Subcutaneous abdominal adipose tissue (tissue), 5 donors: Measurements from ENCODE around the gene USP17L29.
"Not testable (repeated sequence)": the region's sequence is repeated elsewhere in the genome, so short reads cannot be mapped to it uniquely, and the experiment has no call there.

Source experiments
- H3K27ac ChIP-seq: one replicate; pipeline ENCODE4 v1.7.0; 2013; ENCODE audit warnings: low read depth, mild to moderate bottlenecking, inconsistent platforms, low read length, moderate library complexity
- H3K27me3 ChIP-seq, 5 donors: one replicate each; pipeline ENCODE4 v1.7.0; 2013; ENCODE audit warnings: low read length in 5 of 5, inconsistent platforms in 1 of 5; ENCODE audit not compliant: control insufficient read depth in 5 of 5, insufficient read depth in 4 of 5
- H3K36me3 ChIP-seq, 5 donors: one replicate each; pipeline ENCODE4 v1.7.0; 2013; ENCODE audit warnings: low read length in 5 of 5; ENCODE audit not compliant: control insufficient read depth in 5 of 5, insufficient read depth in 5 of 5
- H3K4me1 ChIP-seq, 5 donors: one replicate each; pipeline ENCODE4 v1.7.0; 2013; ENCODE audit warnings: low read length in 5 of 5, mild to moderate bottlenecking in 3 of 5, moderate library complexity in 1 of 5; ENCODE audit not compliant: control insufficient read depth in 5 of 5, insufficient read depth in 5 of 5
- H3K4me3 ChIP-seq, 5 donors: one replicate each; pipeline ENCODE4 v1.7.0; 2013; ENCODE audit warnings: low read length in 5 of 5, low read depth in 1 of 5
- H3K9ac ChIP-seq, 5 donors: one replicate each; pipeline ENCODE4 v1.7.0; 2013; ENCODE audit warnings: low read length in 5 of 5, mild to moderate bottlenecking in 4 of 5, moderate library complexity in 3 of 5
- H3K9me3 ChIP-seq, 5 donors: one replicate each; pipeline ENCODE4 v1.7.0; 2013; ENCODE audit warnings: low read length in 5 of 5; ENCODE audit not compliant: control insufficient read depth in 5 of 5
- donor health status: healthy.
- donor health status: healthy.
- donor health status: healthy.
- donor health status: healthy.
- donor health status: healthy.

Gene USP17L29, protein sequence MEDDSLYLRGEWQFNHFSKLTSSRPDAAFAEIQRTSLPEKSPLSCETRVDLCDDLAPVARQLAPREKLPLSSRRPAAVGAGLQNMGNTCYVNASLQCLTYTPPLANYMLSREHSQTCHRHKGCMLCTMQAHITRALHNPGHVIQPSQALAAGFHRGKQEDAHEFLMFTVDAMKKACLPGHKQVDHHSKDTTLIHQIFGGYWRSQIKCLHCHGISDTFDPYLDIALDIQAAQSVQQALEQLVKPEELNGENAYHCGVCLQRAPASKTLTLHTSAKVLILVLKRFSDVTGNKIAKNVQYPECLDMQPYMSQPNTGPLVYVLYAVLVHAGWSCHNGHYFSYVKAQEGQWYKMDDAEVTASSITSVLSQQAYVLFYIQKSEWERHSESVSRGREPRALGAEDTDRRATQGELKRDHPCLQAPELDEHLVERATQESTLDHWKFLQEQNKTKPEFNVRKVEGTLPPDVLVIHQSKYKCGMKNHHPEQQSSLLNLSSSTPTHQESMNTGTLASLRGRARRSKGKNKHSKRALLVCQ

DNA sequence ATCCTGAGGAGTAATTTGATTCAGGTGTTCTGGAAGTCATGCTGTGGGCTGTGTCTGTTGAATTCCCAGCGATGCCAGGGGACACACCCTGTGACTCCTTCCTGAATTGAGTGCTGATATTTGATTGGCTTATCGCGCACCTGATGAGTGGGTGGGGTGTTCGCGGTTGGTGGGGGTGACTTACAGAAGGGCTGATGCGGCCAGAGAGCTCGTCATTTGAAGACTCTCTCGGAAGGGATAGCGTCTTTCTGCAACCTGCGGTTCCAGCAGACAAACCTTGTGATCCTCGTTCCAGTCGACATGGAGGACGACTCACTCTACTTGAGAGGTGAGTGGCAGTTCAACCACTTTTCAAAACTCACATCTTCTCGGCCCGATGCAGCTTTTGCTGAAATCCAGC, at the start of gene USP17L29:
Gene USP17L29 (plus strand): TSS at position 301 of the 400 bp plus-strand sequence. CDS start 0 bp downstream, at position 301.
- H3K4me3 ChIP-seq, H3K27me3 ChIP-seq, H3K36me3 ChIP-seq, H3K4me1 ChIP-seq, H3K9me3 ChIP-seq, H3K9ac ChIP-seq, H3K27ac ChIP-seq: not testable (repeated sequence)

DNA sequence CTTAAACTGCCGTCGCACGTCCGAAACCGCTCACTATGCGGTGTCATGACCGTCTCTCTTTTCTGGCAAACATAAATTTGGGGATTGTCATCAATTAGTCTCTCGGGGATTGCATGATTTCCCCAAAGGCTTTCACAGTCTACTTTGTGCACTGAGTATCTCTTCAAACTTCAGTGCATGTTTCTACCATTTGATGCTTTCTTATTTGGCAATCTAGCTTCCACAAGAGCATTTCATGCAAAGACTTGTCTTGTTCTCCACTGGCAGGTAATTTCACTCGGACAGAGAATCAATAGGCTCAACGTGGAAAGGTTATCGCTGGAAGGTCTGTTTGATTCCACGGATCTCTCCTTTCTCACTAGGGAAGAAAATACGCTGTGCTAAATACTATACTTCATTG, 29.2 kb upstream of the USP17L29 start:
- H3K4me1 ChIP-seq, H3K9ac ChIP-seq, H3K4me3 ChIP-seq, H3K27ac ChIP-seq, H3K9me3 ChIP-seq, H3K27me3 ChIP-seq, H3K36me3 ChIP-seq: not testable (repeated sequence)

DNA sequence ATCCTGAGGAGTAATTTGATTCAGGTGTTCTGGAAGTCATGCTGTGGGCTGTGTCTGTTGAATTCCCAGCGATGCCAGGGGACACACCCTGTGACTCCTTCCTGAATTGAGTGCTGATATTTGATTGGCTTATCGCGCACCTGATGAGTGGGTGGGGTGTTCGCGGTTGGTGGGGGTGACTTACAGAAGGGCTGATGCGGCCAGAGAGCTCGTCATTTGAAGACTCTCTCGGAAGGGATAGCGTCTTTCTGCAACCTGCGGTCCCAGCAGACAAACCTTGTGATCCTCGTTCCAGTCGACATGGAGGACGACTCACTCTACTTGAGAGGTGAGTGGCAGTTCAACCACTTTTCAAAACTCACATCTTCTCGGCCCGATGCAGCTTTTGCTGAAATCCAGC, 28.6 kb upstream of the USP17L29 start, which contains the start of gene USP17L24:
Gene USP17L24 (plus strand): TSS at position 301 of the 400 bp plus-strand sequence. CDS start 0 bp downstream, at position 301.
- H3K9me3 ChIP-seq: not testable (repeated sequence)

DNA sequence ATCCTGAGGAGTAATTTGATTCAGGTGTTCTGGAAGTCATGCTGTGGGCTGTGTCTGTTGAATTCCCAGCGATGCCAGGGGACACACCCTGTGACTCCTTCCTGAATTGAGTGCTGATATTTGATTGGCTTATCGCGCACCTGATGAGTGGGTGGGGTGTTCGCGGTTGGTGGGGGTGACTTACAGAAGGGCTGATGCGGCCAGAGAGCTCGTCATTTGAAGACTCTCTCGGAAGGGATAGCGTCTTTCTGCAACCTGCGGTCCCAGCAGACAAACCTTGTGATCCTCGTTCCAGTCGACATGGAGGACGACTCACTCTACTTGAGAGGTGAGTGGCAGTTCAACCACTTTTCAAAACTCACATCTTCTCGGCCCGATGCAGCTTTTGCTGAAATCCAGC, 23.8 kb upstream of the USP17L29 start, which contains the start of gene USP17L25:
Gene USP17L25 (plus strand): TSS at position 301 of the 400 bp plus-strand sequence. CDS start 0 bp downstream, at position 301.
- not testable (repeated sequence) for H3K9me3 ChIP-seq, H3K4me1 ChIP-seq, H3K27me3 ChIP-seq, H3K9ac ChIP-seq, H3K4me3 ChIP-seq, H3K36me3 ChIP-seq, H3K27ac ChIP-seq

More for the DNA sequence above, 28.6 kb upstream of the USP17L29 start, which contains the start of gene USP17L24:
- H3K27me3 ChIP-seq, H3K36me3 ChIP-seq, H3K4me1 ChIP-seq, H3K27ac ChIP-seq, H3K4me3 ChIP-seq, H3K9ac ChIP-seq: not testable (repeated sequence)

DNA sequence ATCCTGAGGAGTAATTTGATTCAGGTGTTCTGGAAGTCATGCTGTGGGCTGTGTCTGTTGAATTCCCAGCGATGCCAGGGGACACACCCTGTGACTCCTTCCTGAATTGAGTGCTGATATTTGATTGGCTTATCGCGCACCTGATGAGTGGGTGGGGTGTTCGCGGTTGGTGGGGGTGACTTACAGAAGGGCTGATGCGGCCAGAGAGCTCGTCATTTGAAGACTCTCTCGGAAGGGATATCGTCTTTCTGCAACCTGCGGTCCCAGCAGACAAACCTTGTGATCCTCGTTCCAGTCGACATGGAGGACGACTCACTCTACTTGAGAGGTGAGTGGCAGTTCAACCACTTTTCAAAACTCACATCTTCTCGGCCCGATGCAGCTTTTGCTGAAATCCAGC, 19.1 kb upstream of the USP17L29 start, which contains the start of gene USP17L26:
Gene USP17L26 (plus strand): TSS at position 301 of the 400 bp plus-strand sequence. CDS start 0 bp downstream, at position 301.
- not testable (repeated sequence) for H3K9ac ChIP-seq, H3K36me3 ChIP-seq, H3K9me3 ChIP-seq

DNA sequence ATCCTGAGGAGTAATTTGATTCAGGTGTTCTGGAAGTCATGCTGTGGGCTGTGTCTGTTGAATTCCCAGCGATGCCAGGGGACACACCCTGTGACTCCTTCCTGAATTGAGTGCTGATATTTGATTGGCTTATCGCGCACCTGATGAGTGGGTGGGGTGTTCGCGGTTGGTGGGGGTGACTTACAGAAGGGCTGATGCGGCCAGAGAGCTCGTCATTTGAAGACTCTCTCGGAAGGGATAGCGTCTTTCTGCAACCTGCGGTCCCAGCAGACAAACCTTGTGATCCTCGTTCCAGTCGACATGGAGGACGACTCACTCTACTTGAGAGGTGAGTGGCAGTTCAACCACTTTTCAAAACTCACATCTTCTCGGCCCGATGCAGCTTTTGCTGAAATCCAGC, 14.3 kb upstream of the USP17L29 start, which contains the start of gene USP17L5:
Gene USP17L5 (plus strand): TSS at position 301 of the 400 bp plus-strand sequence. CDS start 0 bp downstream, at position 301.
- H3K4me1 ChIP-seq, H3K27ac ChIP-seq, H3K9ac ChIP-seq, H3K36me3 ChIP-seq, H3K9me3 ChIP-seq, H3K4me3 ChIP-seq, H3K27me3 ChIP-seq: not testable (repeated sequence)

More for the DNA sequence above, 19.1 kb upstream of the USP17L29 start, which contains the start of gene USP17L26:
- not testable (repeated sequence) for H3K27me3 ChIP-seq, H3K4me3 ChIP-seq, H3K27ac ChIP-seq, H3K4me1 ChIP-seq

DNA sequence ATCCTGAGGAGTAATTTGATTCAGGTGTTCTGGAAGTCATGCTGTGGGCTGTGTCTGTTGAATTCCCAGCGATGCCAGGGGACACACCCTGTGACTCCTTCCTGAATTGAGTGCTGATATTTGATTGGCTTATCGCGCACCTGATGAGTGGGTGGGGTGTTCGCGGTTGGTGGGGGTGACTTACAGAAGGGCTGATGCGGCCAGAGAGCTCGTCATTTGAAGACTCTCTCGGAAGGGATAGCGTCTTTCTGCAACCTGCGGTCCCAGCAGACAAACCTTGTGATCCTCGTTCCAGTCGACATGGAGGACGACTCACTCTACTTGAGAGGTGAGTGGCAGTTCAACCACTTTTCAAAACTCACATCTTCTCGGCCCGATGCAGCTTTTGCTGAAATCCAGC, 9.6 kb upstream of the USP17L29 start, which contains the start of gene USP17L27:
Gene USP17L27 (plus strand): TSS at position 301 of the 400 bp plus-strand sequence. CDS start 0 bp downstream, at position 301.
- not testable (repeated sequence) for H3K9me3 ChIP-seq, H3K4me1 ChIP-seq, H3K4me3 ChIP-seq, H3K36me3 ChIP-seq, H3K27me3 ChIP-seq, H3K27ac ChIP-seq, H3K9ac ChIP-seq

DNA sequence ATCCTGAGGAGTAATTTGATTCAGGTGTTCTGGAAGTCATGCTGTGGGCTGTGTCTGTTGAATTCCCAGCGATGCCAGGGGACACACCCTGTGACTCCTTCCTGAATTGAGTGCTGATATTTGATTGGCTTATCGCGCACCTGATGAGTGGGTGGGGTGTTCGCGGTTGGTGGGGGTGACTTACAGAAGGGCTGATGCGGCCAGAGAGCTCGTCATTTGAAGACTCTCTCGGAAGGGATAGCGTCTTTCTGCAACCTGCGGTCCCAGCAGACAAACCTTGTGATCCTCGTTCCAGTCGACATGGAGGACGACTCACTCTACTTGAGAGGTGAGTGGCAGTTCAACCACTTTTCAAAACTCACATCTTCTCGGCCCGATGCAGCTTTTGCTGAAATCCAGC, 4.8 kb upstream of the USP17L29 start, which contains the start of gene USP17L28:
Gene USP17L28 (plus strand): TSS at position 301 of the 400 bp plus-strand sequence. CDS start 0 bp downstream, at position 301.
- not testable (repeated sequence) for H3K36me3 ChIP-seq, H3K27ac ChIP-seq, H3K4me1 ChIP-seq, H3K4me3 ChIP-seq, H3K9ac ChIP-seq, H3K27me3 ChIP-seq, H3K9me3 ChIP-seq

DNA sequence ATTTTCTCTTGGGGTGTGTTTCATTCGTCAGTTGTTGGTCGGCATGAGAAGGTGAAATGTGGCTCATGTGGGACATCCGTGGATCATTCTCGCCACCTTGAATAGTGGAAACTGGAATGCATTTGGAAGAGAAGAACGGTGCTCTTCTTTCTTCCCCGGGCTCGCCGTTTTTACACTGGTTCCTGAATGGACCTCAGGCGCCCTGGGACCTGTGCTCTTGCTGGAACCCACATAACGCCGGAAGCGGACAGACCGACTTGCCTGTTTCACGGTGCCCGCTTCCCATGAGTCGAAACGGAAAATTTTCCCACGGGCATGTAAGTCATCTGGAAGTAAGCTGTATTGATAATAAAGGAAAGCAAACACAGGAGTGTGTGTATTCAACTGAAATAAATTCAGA, 2.6 kb upstream of the USP17L29 start:
- H3K36me3 ChIP-seq, H3K9ac ChIP-seq, H3K4me3 ChIP-seq, H3K9me3 ChIP-seq, H3K4me1 ChIP-seq, H3K27ac ChIP-seq, H3K27me3 ChIP-seq: not testable (repeated sequence)

DNA sequence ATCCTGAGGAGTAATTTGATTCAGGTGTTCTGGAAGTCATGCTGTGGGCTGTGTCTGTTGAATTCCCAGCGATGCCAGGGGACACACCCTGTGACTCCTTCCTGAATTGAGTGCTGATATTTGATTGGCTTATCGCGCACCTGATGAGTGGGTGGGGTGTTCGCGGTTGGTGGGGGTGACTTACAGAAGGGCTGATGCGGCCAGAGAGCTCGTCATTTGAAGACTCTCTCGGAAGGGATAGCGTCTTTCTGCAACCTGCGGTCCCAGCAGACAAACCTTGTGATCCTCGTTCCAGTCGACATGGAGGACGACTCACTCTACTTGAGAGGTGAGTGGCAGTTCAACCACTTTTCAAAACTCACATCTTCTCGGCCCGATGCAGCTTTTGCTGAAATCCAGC, 9.4 kb downstream of the USP17L29 start, which contains the start of gene USP17L30:
Gene USP17L30 (plus strand): TSS at position 301 of the 400 bp plus-strand sequence. CDS start 0 bp downstream, at position 301.
- H3K27ac ChIP-seq, H3K36me3 ChIP-seq, H3K4me1 ChIP-seq, H3K27me3 ChIP-seq, H3K9ac ChIP-seq, H3K9me3 ChIP-seq, H3K4me3 ChIP-seq: not testable (repeated sequence)
